OCI-LY3 (cell line): Measurements from ENCODE around the gene NSUN6.

ENCODE experiments used
- H2AFZ ChIP-seq: fragments of 200-600, 300-600 bp; shearing (Covaris generic); 2 replicates; pipeline ENCODE4 v1.6.0; 2014; ENCODE audit warnings: antibody characterized with exemption, low read depth, low read length
- H3K27ac ChIP-seq: fragments of 200-600, 300-600 bp; sonication (generic); 2 replicates; pipeline ENCODE4 v1.5.1; 2014; ENCODE audit warnings: mild to moderate bottlenecking, low read length, moderate library complexity, mixed read lengths
- H3K27me3 ChIP-seq: fragments of 200-600, 300-600 bp; sonication (generic); 2 replicates; pipeline ENCODE4 v1.6.1; 2014; ENCODE audit warnings: low read depth, low read length, mixed read lengths
- H3K36me3 ChIP-seq: fragments of 200-600, 300-600 bp; sonication (generic); replicated peaks from 2 replicates; pipeline ENCODE3; 2014; ENCODE audit warnings: low read depth, low read length, mixed read lengths
- H3K4me1 ChIP-seq: fragments of 300-600, 200-600 bp; sonication (generic); 2 replicates; pipeline ENCODE4 v1.6.1; 2014; ENCODE audit warnings: low read length, mixed read lengths
- H3K4me2 ChIP-seq: fragments of 200-600, 300-600 bp; sonication (generic); 2 replicates; pipeline ENCODE4 v1.6.1; 2014; ENCODE audit warnings: low read length, mixed read lengths
- H3K4me3 ChIP-seq: fragments of 300-600, 200-600 bp; sonication (generic); 2 replicates; pipeline ENCODE4 v1.5.1; 2014; ENCODE audit warnings: antibody characterized with exemption, mild to moderate bottlenecking, low read length, moderate library complexity
- H3K79me2 ChIP-seq: fragments of 300-600, 200-600 bp; shearing (Covaris generic); 2 replicates; pipeline ENCODE4 v1.6.1; 2014; ENCODE audit warnings: mild to moderate bottlenecking, low read length, mixed read lengths
- H3K9ac ChIP-seq: fragments of 300-600, 200-600 bp; shearing (Covaris generic); 2 replicates; pipeline ENCODE4 v1.6.0; 2014; ENCODE audit warnings: mild to moderate bottlenecking, low read length, moderate library complexity
- H3K9me3 ChIP-seq: fragments of 200-600, 300-600 bp; shearing (Covaris generic); 2 replicates; pipeline ENCODE4 v1.6.1; 2014; ENCODE audit warnings: low read length, mixed read lengths; ENCODE audit not compliant: insufficient read depth
- H4K20me1 ChIP-seq: fragments of 200-600, 300-600 bp; sonication (generic); 2 replicates; pipeline ENCODE4 v1.6.1; 2016; ENCODE audit warnings: low read length, mixed read lengths; ENCODE audit not compliant: insufficient read depth
- CTCF ChIP-seq: fragments of 200-600, 300-600 bp; sonication (generic); IDR thresholded peaks from 2 replicates; pipeline ENCODE4 v1.5.1; 2014; ENCODE audit warnings: antibody characterized with exemption, low read length, low read depth
- EZH2phosphoT487 ChIP-seq: fragments of 200-600 bp; shearing (Covaris generic); IDR thresholded peaks from 2 replicates; pipeline ENCODE4 v1.6.1; 2018; ENCODE audit warnings: antibody characterized with exemption, mixed run types, low read depth

NSUN6 gene

DNA sequence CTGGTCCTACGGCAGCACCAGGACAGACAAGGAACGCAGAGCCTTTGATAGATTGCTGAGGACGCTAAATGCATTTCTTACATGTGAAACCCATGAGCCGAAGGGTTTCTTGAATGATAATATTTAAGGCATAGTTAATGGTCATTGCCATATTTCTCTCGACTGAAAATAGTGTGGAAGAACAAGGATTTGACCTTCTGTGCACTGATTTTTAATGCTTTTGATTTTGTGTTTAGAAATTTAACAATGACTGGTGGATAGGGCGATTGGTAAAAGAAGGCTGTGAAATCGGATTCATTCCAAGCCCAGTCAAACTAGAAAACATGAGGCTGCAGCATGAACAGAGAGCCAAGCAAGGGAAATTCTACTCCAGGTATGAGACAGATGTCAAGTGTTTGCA, 150.8 kb downstream of the NSUN6 start:
- no peaks in the 10 kb centered on the region for H3K79me2 ChIP-seq
- H4K20me1 ChIP-seq = no peaks in the 10 kb centered on the region
- no peaks in the 10 kb centered on the region for H3K27me3 ChIP-seq
- H3K4me1 ChIP-seq = peaks cover 13% of the 10 kb centered on the region
- TF ChIP-seq EZH2phosphoT487 = no peak
- no peak for TF ChIP-seq CTCF
- H3K9ac ChIP-seq = no peak overlapping the region
- H3K4me3 ChIP-seq = no peak overlapping the region
- H3K9me3 ChIP-seq = no peaks in the 10 kb centered on the region
- H3K4me2 ChIP-seq = no peak overlapping the region
- no peak overlapping the region for H3K27ac ChIP-seq
- H3K36me3 ChIP-seq = no peaks in the 10 kb centered on the region
- no peak overlapping the region for H2AFZ ChIP-seq

DNA sequence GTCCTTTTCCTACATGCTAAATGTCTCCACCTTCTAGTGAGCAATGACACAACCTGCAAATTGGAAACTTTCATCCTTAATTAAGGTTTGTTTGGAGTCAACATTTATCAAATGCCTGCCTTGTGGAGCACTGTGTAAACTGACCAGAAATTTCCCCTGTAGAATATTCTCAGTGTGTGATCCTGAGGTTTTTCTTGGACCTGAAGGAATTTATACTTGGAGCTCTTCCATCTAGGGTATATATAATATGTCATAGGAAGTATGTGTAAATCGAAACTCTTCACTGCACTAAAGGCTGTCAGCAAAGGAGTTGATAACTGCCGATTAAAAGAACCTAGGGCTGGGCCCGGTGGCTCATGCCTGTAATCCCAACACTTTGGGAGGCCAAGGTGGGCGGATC, 152.4 kb downstream of the NSUN6 start:
- Histone ChIP-seq H2AFZ (no peak overlapping the region), H3K36me3 (no peaks in the 10 kb centered on the region), H3K79me2 (no peaks in the 10 kb centered on the region), H3K4me3 (no peak overlapping the region), H3K4me1 (peaks cover 13% of the 10 kb centered on the region), H3K9ac (no peak overlapping the region), H3K27me3 (no peaks in the 10 kb centered on the region), H3K4me2 (no peak overlapping the region), H3K27ac (no peak overlapping the region), H3K9me3 (no peaks in the 10 kb centered on the region), H4K20me1 (no peaks in the 10 kb centered on the region)
- no peak for TF ChIP-seq EZH2phosphoT487
- no peak for TF ChIP-seq CTCF

- Histone ChIP-seq H3K4me2 (no peak overlapping the region), H3K9ac (no peak overlapping the region), H3K27ac (no peak overlapping the region), H3K36me3 (no peaks in the 10 kb centered on the region), H2AFZ (no peak overlapping the region), H4K20me1 (no peaks in the 10 kb centered on the region), H3K9me3 (no peaks in the 10 kb centered on the region), H3K4me1 (peaks cover 13% of the 10 kb centered on the region), H3K79me2 (no peaks in the 10 kb centered on the region), H3K27me3 (no peaks in the 10 kb centered on the region), H3K4me3 (no peak overlapping the region)
- TF ChIP-seq EZH2phosphoT487 (no peak), CTCF (no peak)
Measured at GRCh38 chr10:18497806-18498369, 153.5 kb downstream of the NSUN6 start.
